Ovary (tissue), 9 donors: ENCODE results near the gene TNIP1. TPM values are rescaled to one million over a fixed set of nuclear protein-coding genes. Genes with fewer than 3 reads are reported as not detected.

Experiments
- DNase-seq, 5 donors: peaks; one replicate each; pipeline ENCODE4 v3.0.0-alpha.2; 2019 to 2020
- H3K27ac ChIP-seq, 2 donors: fragments of 200-600 bp; one replicate each; pipeline versions ENCODE4 v1.5.1 to v1.8.0; 2019 to 2022
- H3K27me3 ChIP-seq: fragments of 200-600 bp; one replicate; pipeline ENCODE4 v1.8.0; 2022
- H3K36me3 ChIP-seq: fragments of 200-600 bp; sonication (generic); one replicate; pipeline ENCODE4 v1.5.1; 2019
- H3K4me1 ChIP-seq: one replicate; pipeline ENCODE4 v1.8.1; 2013; ENCODE audit warnings: mild to moderate bottlenecking, moderate library complexity; ENCODE audit not compliant: insufficient read depth
- H3K4me3 ChIP-seq: fragments of 200-600 bp; sonication (generic); one replicate; pipeline ENCODE4 v1.5.1; 2017
- H3K9me3 ChIP-seq, 2 donors: fragments of 200-600 bp in 1 of 2; sonication (generic) in 1 of 2; one replicate each; pipeline versions ENCODE4 v1.5.1 to v1.8.1; 2013 to 2019; ENCODE audit warnings: mild to moderate bottlenecking in 1 of 2, moderate library complexity in 1 of 2
- CTCF ChIP-seq, 3 donors: fragments of 450-650 bp in 2 of 3; fragments of 200-600 bp in 1 of 3; IDR thresholded peaks; one replicate each; pipeline versions ENCODE4 v1.5.1 to v1.8.0; 2016 to 2022; ENCODE audit warnings: antibody characterized with exemption in 3 of 3, mild to moderate bottlenecking in 1 of 3
- EP300 ChIP-seq: sonication (generic); formaldehyde crosslinking; IDR thresholded peaks from one replicate; pipeline ENCODE4 v1.6.1; 2017; ENCODE audit warnings: antibody characterized with exemption
- POLR2A ChIP-seq: fragments of 450-650 bp; IDR thresholded peaks from one replicate; pipeline ENCODE4 v1.6.1; 2017; ENCODE audit warnings: antibody characterized with exemption, mild to moderate bottlenecking, moderate library complexity
- WGBS, 3 donors: extraction: QIAGEN DNeasy Blood & Tissue Kit in 1 of 3; methylation state at CpG; one replicate each; pipeline versions ENCODE4 v1.1.5 to v1.1.7; 2013 to 2017; 5-methylcytosine and 5-hydroxymethylcytosine counted together
- intact Hi-C, 4 donors: fragments of 100-400 bp; cut with DNase I; formaldehyde crosslinking; loops; one replicate each; pipeline versions ENCODE4 v1.11.0 to v1.15.1; 2022 to 2023
- polyA plus RNA-seq, 2 donors: library from polyadenylated mRNA; stranded (reverse); fragments of 200-250 nt in 1 of 2; fragments of 350-450 nt in 1 of 2; fragmentation: Illumina TruSeq in 1 of 2; extraction: RNeasy Lipid Tissue Mini Kit (QIAGEN cat#74804) in 1 of 2; gene quantifications; one replicate each; pipeline ENCODE4 v1.2.3, GENCODE V29; 2013 to 2014
- total RNA-seq, 7 donors: library from RNA; depleted of rRNA in 2 of 7; stranded (reverse); fragments of >200 nt in 2 of 7; fragmentation: NEBNext Ultra II Directional in 3 of 7; extraction: Animal tissue kit (Norgen Biotek cat#: 25700) in 3 of 7; gene quantifications; one replicate each; pipeline versions ENCODE4 v1.1.0 to v1.2.4, GENCODE V29; 2016 to 2023
- donor health status: DM: no; HTN: no; CAD: no; lungs with moderate emphysema.
- donor health status: DM: no; HTN: no; CAD: no.
- donor health status: Bipolar disorder and iron deficiency.
- donor health status: DM: yes; HTN: yes; CAD: no.
- donor health status: DM: no; HTN: no; CAD: no.
- donor health status: DM: yes; HTN: yes; CAD: no.

TNIP1 gene
- total and polyA plus RNA-seq, 9 donors, result 39.4 to 89.7 (median 60.6) TPM

GRCh38 chr5:151038412-151038745 lies 42.5 kb downstream of the TNIP1 start:
- TF ChIP-seq POLR2A (no peak), CTCF (IDR thresholded peaks at IDR 0.05) (no peak)
- Histone ChIP-seq H3K27me3 (no peaks in the 10 kb centered on the region), H3K9me3 (no peaks in the 10 kb centered on the region), H3K36me3 (no peaks in the 10 kb centered on the region), H3K4me1 (peaks cover 26% of the 10 kb centered on the region), H3K4me3 (no peak overlapping the region), H3K27ac (peak overlapping the region; percentile 51 to 60)
- 28 to 42% (median 36%) methylated on average over 8 of the region's 8 CpGs for WGBS, 3 donors
- DNase-seq, result peak in 1 of 5 donors; percentile 45
- intact Hi-C loops, result loop anchor here in 1 of 4 donors (5.0 kb wide), 1 partner anchor 36 kb away; no protein-coding TSS in a partner anchor

GRCh38 chr5:151037561-151038411 lies 43.0 kb downstream of the TNIP1 start:
- Histone ChIP-seq H3K27ac (peak overlapping the region; percentile 51 to 60), H3K27me3 (no peaks in the 10 kb centered on the region), H3K4me1 (peaks cover 28% of the 10 kb centered on the region), H3K4me3 (no peak overlapping the region), H3K9me3 (no peaks in the 10 kb centered on the region), H3K36me3 (no peaks in the 10 kb centered on the region)
- peak; percentile 62 to 79 (median 72) for DNase-seq
- 16 to 27% (median 16%) methylated on average over 12 of the region's 12 CpGs for WGBS, 3 donors
- intact Hi-C loops, result loop anchor here in 1 of 4 donors (5.0 kb wide), 1 partner anchor 35 kb away; no protein-coding TSS in a partner anchor
- no peak for TF ChIP-seq EP300
- no peak for TF ChIP-seq POLR2A
- TF ChIP-seq CTCF (IDR thresholded peaks at IDR 0.05), result no peak

GRCh38 chr5:151036556-151036955 lies 44.3 kb downstream of the TNIP1 start:
- no peak for TF ChIP-seq POLR2A
- TF ChIP-seq EP300, result no peak
- TF ChIP-seq CTCF (IDR thresholded peaks at IDR 0.05), result no peak
- WGBS, 3 donors, result 89 to 93% (median 92%) methylated on average over 6 of the region's 6 CpGs
- Histone ChIP-seq H3K4me3 (no peak overlapping the region), H3K36me3 (no peaks in the 10 kb centered on the region), H3K27me3 (no peaks in the 10 kb centered on the region), H3K9me3 (no peaks in the 10 kb centered on the region), H3K4me1 (peaks cover 28% of the 10 kb centered on the region), H3K27ac (no peak overlapping the region)
- no peak for DNase-seq
- intact Hi-C loops, result loop anchor here in 1 of 4 donors (5.0 kb wide), 1 partner anchor 34 kb away; no protein-coding TSS in a partner anchor

- no peak overlapping the region for H3K4me3 ChIP-seq
- TF ChIP-seq CTCF (IDR thresholded peaks at IDR 0.05) (no peak), POLR2A (no peak), EP300 (no peak)
- 92 to 96% (median 94%) methylated on average over 19 of the region's 19 CpGs for WGBS, 3 donors
- intact Hi-C loops, result loop anchor here in 1 of 4 donors (5.0 kb wide), 1 partner anchor 32 kb away; no protein-coding TSS in a partner anchor
- H3K27ac ChIP-seq, result no peak overlapping the region
- no peaks in the 10 kb centered on the region for H3K9me3 ChIP-seq
- no peak for DNase-seq
- H3K4me1 ChIP-seq, result peaks cover 24% of the 10 kb centered on the region
- no peaks in the 10 kb centered on the region for H3K36me3 ChIP-seq
- no peaks in the 10 kb centered on the region for H3K27me3 ChIP-seq
These were observed 46.1 kb downstream of the TNIP1 start for GRCh38 chr5:151034422-151035379.
